Endodermal cell (in vitro differentiated cells): ENCODE measurements around the gene SAMD15. TPM values are rescaled to one million over a fixed set of nuclear protein-coding genes. Genes with fewer than 3 reads are reported as not detected.

Source experiments
- DNase-seq: peaks from one replicate; pipeline ENCODE4 v3.0.0-alpha.2; 2017
- H3K27ac ChIP-seq: 2 replicates; pipeline ENCODE4 v1.5.1; 2013; ENCODE audit warnings: mild to moderate bottlenecking, low read depth, low read length, moderate library complexity
- H3K27me3 ChIP-seq: 2 replicates; pipeline ENCODE4 v1.6.1; 2013; ENCODE audit warnings: mild to moderate bottlenecking, low read length, moderate library complexity; ENCODE audit not compliant: insufficient read depth, control insufficient read depth, poor library complexity, severe bottlenecking
- H3K36me3 ChIP-seq: 2 replicates; pipeline ENCODE4 v1.7.0; 2013; ENCODE audit warnings: mild to moderate bottlenecking, low read length, moderate library complexity; ENCODE audit not compliant: control insufficient read depth, insufficient read depth
- H3K4me1 ChIP-seq: one replicate; pipeline ENCODE4 v1.7.0; 2013; ENCODE audit warnings: low read length; ENCODE audit not compliant: control insufficient read depth, insufficient read depth
- H3K4me3 ChIP-seq: 2 replicates; pipeline ENCODE4 v1.5.1; 2013; ENCODE audit warnings: mild to moderate bottlenecking, low read length, moderate library complexity
- H3K9ac ChIP-seq: 2 replicates; pipeline ENCODE4 v1.6.1; 2013; ENCODE audit warnings: mild to moderate bottlenecking, low read length, moderate library complexity; ENCODE audit not compliant: poor library complexity, severe bottlenecking; ENCODE audit errors: extremely low read depth
- H3K9me3 ChIP-seq: 2 replicates; pipeline ENCODE4 v1.6.1; 2013; ENCODE audit warnings: mild to moderate bottlenecking, low read length, moderate library complexity; ENCODE audit not compliant: control insufficient read depth
- H3K27ac Mint-ChIP-seq: 2 replicates; pipeline ENCODE4 v1.8.0; 2020; ENCODE audit warnings: mixed read lengths
- H3K27me3 Mint-ChIP-seq: 2 replicates; pipeline ENCODE4 v1.8.0; 2021; ENCODE audit warnings: mild to moderate bottlenecking, mixed read lengths; ENCODE audit not compliant: insufficient read depth
- H3K36me3 Mint-ChIP-seq: 2 replicates; pipeline ENCODE4 v1.8.0; 2020; ENCODE audit warnings: low read depth, mixed read lengths
- H3K4me1 Mint-ChIP-seq: 2 replicates; pipeline ENCODE4 v1.8.0; 2020; ENCODE audit warnings: mixed read lengths
- H3K4me3 Mint-ChIP-seq: 2 replicates; pipeline ENCODE4 v1.8.0; 2020; ENCODE audit warnings: mild to moderate bottlenecking, moderate library complexity, mixed read lengths
- H3K9me3 Mint-ChIP-seq: 2 replicates; pipeline ENCODE4 v1.8.0; 2020; ENCODE audit warnings: mild to moderate bottlenecking, mixed read lengths
- CTCF ChIP-seq: fragments of 200-600 bp; sonication (generic); conservative IDR thresholded peaks from 2 replicates; pipeline ENCODE4 v1.5.0; 2021; ENCODE audit warnings: antibody characterized with exemption, mild to moderate bottlenecking
- WGBS, 2 experiments: methylation state at CpG; one replicate each; pipeline versions ENCODE4 v1.1.5 to v1.1.7; 2013; ENCODE audit warnings: missing lambda C conversion rate in 2 of 2, mixed read lengths in 1 of 2; ENCODE audit not compliant: insufficient coverage in 1 of 2, insufficient read length in 1 of 2; 5-methylcytosine and 5-hydroxymethylcytosine counted together
- total RNA-seq, 2 donors: library from RNA; stranded (reverse); fragmentation: NEBNext Ultra II Directional in 1 of 2; extraction: Animal tissue kit (Norgen Biotek cat#: 25700) in 1 of 2; gene quantifications; 2 replicates in 1 of 2; 3 replicates in 1 of 2; pipeline ENCODE4 v1.2.1, GENCODE V29; 2021

Gene SAMD15
- total RNA-seq, 2 donors from 2014 or later, result 4.3 to 5.5 TPM

GRCh38 chr14:77400216-77400615, 23.0 kb downstream of the SAMD15 start:
- no peak overlapping the region for H3K4me3 ChIP-seq
- no peaks in the 10 kb centered on the region for H3K4me1 ChIP-seq
- 90 to 96% methylated on average over 3 to 6 of the region's 6 CpGs for WGBS, 2 experiments
- Mint-ChIP-seq H3K4me1 (no peaks in the 10 kb centered on the region), H3K36me3 (peaks cover 7% of the 10 kb centered on the region), H3K27me3 (no peaks in the 10 kb centered on the region), H3K4me3 (no peak overlapping the region), H3K27ac (no peak overlapping the region), H3K9me3 (peaks cover 6% of the 10 kb centered on the region)
- no peak for TF ChIP-seq CTCF
- H3K27ac ChIP-seq, result no peak overlapping the region
- H3K36me3 ChIP-seq, result no peaks in the 10 kb centered on the region
- no peak for DNase-seq
- H3K9ac ChIP-seq, result no peak overlapping the region
- H3K27me3 ChIP-seq, result no peaks in the 10 kb centered on the region
- H3K9me3 ChIP-seq, result peaks cover 15% of the 10 kb centered on the region

- Histone ChIP-seq H3K9me3 (no peaks in the 10 kb centered on the region), H3K9ac (no peak overlapping the region), H3K27ac (no peak overlapping the region), H3K27me3 (no peaks in the 10 kb centered on the region), H3K4me1 (no peaks in the 10 kb centered on the region), H3K4me3 (no peak overlapping the region), H3K36me3 (no peaks in the 10 kb centered on the region)
- Mint-ChIP-seq H3K27ac (no peak overlapping the region), H3K9me3 (no peaks in the 10 kb centered on the region), H3K4me1 (peaks cover 3% of the 10 kb centered on the region), H3K27me3 (no peaks in the 10 kb centered on the region), H3K4me3 (no peak overlapping the region), H3K36me3 (no peaks in the 10 kb centered on the region)
- DNase-seq, result no peak
- WGBS, 2 experiments, result 89 to 100% methylated on average over 1 to 3 of the region's 3 CpGs
- no peak for TF ChIP-seq CTCF
These were observed 26.6 kb downstream of the SAMD15 start for GRCh38 chr14:77403768-77404167.

- Histone ChIP-seq H3K4me3 (no peak overlapping the region), H3K9ac (no peak overlapping the region), H3K9me3 (no peaks in the 10 kb centered on the region), H3K36me3 (no peaks in the 10 kb centered on the region), H3K4me1 (no peaks in the 10 kb centered on the region), H3K27me3 (no peaks in the 10 kb centered on the region), H3K27ac (no peak overlapping the region)
- WGBS, 2 experiments, result 90 to 96% methylated on average over 2 to 3 of the region's 3 CpGs
- Mint-ChIP-seq H3K27me3 (no peaks in the 10 kb centered on the region), H3K36me3 (peaks cover 2% of the 10 kb centered on the region), H3K9me3 (peaks cover 1% of the 10 kb centered on the region), H3K4me3 (no peak overlapping the region), H3K27ac (no peak overlapping the region), H3K4me1 (peaks cover 7% of the 10 kb centered on the region)
- no peak for DNase-seq
- no peak for TF ChIP-seq CTCF
These were observed 28.9 kb downstream of the SAMD15 start for GRCh38 chr14:77406086-77406485.
